IPS-18c (cell line): ENCODE results near the gene NPAP1.
"Not testable (repeated sequence)": the region's sequence is repeated elsewhere in the genome, so short reads cannot be mapped to it uniquely, and the experiment has no call there.

Source experiments
- H3K4me3 ChIP-seq: 2 replicates; pipeline ENCODE4 v1.7.0; 2013; ENCODE audit warnings: low read depth, mild to moderate bottlenecking, low read length, moderate library complexity; ENCODE audit not compliant: insufficient read depth
- H3K9me3 ChIP-seq: one replicate; pipeline ENCODE4 v1.6.1; 2013; ENCODE audit warnings: mild to moderate bottlenecking, low read length, moderate library complexity; ENCODE audit not compliant: control insufficient read depth, insufficient read depth

The NPAP1 gene, protein sequence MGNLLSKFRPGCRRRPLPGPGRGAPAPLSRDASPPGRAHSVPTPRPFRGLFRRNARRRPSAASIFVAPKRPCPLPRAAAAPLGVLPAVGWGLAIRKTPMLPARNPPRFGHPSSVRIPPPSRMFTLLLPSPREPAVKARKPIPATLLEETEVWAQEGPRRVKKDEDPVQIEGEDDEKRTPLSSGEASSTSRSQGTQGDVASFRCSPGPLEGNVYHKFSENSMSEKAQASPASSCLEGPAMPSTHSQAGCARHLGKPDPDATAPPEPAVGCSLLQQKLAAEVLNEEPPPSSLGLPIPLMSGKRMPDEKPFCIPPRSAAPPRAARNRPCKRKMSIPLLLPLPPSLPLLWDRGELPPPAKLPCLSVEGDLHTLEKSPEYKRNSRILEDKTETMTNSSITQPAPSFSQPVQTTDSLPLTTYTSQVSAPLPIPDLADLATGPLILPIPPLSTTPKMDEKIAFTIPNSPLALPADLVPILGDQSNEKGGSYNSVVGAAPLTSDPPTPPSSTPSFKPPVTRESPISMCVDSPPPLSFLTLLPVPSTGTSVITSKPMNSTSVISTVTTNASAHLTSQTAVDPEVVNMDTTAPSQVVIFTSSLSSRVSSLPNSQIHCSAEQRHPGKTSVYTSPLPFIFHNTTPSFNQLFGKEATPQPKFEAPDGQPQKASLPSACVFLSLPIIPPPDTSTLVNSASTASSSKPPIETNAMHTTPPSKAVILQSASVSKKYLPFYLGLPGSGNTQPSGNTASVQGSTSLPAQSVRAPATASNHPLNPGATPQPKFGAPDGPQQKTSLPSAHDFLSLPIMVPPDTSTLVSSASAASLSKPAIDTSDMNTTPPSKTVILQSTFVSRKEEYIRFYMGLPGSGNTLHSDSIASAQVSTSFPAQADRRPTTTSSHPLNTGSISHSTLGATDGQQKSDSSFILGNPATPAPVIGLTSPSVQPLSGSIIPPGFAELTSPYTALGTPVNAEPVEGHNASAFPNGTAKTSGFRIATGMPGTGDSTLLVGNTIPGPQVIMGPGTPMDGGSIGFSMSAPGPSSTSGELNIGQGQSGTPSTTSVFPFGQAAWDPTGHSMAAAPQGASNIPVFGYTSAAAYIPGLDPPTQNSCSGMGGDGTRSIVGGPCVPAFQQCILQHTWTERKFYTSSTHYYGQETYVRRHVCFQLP

DNA sequence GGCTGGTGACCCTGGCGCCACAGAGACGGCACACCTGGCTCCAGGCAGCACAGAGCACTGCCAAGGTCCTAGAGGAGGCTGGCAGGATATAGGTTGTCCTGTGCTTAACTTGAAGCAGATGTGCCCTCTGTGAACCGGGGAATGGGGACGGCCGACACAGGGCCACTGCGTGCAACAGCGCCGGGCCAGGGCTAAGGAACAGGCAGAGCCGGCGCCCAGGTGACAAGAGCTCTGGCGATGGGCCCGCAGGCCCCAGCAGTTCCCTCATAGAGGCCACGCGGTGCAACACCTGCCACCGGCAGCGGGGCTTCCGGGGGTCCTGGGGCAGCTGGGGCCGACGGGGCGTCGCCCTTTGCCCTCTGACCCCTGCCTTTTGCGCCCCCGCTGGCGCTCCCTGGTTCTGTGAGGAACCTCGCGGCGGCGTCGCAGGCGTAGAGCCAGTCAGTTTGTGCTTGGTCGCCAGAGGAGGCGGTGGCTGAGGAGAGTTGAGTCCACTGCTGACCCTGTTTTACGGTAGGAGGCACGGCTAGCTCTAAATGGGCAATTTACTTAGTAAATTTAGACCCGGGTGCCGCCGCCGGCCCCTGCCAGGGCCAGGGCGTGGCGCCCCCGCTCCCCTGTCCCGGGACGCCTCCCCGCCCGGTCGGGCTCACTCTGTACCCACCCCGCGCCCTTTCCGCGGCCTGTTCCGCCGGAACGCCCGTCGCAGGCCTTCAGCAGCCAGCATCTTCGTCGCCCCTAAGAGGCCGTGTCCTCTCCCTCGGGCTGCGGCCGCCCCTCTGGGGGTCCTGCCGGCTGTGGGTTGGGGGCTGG lies at the start of gene NPAP1:
TSS of gene NPAP1 (plus strand) at position 444 of the 813 bp plus-strand sequence. CDS start at position 537, 93 bp downstream.
- Histone ChIP-seq H3K4me3 (no peak within 1 kb of the TSS), H3K9me3 (peaks cover 2% of the 10 kb centered on the region)

DNA sequence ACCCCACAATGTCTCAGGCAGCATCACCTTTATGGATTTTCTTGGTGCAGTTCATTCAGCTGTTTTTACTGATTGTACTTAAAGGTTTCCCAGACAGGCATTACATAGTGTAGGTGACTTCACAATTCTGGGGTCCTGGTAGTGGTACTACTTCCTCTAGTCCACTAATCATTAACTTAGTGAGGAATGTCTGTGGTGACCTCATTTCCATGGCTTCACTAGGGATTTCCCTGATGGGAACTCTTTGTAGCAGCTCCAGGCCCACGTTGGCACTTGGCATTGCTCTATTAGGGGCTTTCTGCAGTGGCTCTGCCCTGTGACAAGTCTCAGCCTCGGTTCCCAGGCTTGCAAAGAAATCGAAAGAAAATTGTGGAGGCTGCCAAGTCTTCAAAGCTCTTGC lies 48.1 kb upstream of the NPAP1 start:
- H3K9me3 ChIP-seq = peaks cover 6% of the 10 kb centered on the region
- H3K4me3 ChIP-seq = no peak overlapping the region

DNA sequence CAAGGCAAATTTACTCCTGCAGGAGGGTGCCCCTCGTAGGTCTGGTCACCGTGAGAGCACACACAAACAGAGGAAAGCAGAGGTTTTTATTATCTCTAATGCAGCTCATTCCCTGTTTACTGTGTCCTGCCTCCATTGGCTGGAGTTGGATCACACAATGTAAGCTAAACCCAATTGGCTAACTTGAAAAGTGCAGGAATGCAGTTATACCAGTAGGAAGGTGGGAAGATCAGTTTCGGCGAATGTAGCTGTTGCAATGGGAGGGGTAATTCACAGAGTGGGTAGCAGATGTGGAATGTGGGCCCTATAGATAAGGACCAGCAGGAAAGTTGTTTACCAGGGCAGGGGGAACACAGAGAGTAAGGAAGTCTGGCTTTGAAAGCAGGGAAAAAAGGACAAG lies 42.5 kb upstream of the NPAP1 start:
- H3K4me3 ChIP-seq = no peak overlapping the region
- H3K9me3 ChIP-seq = peaks cover 6% of the 10 kb centered on the region

DNA sequence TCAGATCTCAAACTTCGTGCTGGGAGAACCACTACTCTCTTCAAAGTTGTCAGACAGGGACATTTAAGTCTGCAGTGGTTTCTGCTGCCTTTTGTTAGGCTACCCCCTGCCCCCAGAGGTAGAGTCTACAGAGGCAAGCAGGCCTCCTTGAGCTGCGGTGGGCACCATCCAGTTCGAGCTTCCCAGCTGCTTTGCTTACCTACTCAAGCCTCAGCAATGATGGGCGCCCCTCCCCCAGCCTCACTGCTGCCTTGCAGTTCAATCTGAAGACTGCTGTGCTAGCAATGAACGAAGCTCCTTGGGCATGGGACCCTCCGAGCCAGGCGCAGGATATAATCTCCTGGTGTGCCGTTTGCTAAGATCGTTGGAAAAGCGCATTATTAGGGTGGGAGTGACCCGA lies 36.2 kb upstream of the NPAP1 start:
- not testable (repeated sequence) for H3K4me3 ChIP-seq

DNA sequence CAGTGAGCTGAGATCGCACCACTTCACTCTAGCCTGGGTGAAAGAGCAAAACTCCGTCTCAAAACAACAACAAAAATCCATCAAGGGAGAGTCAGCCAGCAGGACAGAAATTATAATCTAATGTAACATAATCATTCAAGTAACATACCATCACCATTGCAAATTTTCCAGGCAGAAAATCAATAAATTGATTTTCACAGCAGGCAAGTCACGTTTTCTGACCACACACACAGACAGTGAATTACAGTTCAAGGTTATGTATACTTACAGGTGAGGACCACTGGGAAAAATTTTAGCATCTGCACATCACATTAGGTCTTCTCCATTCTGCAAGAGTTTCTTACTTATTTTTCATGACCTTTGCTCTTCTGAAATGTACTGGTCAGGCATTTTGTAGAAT lies 29.9 kb upstream of the NPAP1 start:
- Histone ChIP-seq H3K4me3 (no peak overlapping the region), H3K9me3 (peaks cover 1% of the 10 kb centered on the region)

More for the DNA sequence above, 36.2 kb upstream of the NPAP1 start:
- not testable (repeated sequence) for H3K9me3 ChIP-seq

DNA sequence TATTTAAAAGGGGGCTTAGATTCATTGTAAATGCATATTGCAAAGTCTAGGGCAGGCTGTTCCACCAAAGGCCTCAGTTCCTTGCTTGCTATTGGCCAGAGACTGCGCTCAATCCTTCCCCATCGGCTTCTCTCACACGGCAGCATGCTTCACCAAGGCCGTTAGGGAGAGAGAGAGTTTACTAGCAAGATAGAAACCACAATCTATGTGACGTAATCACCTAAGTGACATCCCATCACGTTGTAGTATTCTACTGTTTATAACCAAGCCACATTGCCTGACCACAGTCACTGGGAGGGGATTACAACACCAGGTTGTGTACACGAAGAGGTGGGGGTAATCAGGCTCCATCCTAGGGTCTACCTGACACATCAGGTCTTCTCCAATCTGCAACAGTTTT lies 16.0 kb upstream of the NPAP1 start:
- Histone ChIP-seq H3K9me3 (no peaks in the 10 kb centered on the region), H3K4me3 (no peak overlapping the region)

DNA sequence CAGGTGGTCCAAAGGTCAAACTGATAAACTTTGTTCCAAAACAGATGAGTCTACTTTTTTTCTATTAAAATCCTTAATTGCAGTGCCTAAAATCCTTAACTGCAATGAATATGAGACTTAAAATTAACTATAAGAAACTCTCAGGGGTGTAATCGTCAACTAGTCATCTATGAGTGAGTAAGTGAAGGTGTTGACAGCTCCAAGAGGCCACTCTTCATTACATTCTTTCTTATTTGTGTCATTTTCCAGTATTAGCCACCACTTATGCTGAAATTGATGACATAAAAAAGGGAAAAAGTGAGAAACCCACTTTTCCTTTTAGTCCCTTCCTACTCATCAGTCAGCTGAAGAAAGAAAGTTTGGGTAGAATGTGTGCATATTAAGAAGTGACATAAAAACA lies 12.6 kb upstream of the NPAP1 start:
- H3K9me3 ChIP-seq = no peaks in the 10 kb centered on the region
- H3K4me3 ChIP-seq = no peak overlapping the region

DNA sequence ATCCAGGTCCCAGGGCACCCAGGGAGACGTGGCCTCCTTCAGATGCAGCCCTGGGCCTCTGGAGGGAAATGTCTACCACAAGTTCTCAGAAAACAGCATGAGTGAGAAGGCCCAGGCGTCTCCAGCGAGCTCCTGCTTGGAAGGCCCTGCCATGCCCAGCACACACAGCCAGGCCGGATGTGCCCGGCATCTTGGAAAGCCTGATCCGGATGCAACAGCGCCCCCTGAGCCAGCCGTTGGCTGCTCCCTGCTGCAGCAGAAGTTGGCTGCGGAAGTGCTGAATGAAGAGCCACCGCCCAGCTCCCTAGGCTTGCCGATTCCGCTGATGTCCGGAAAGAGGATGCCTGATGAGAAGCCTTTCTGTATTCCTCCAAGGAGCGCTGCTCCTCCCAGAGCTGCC lies 856 bp downstream of the NPAP1 start:
- Histone ChIP-seq H3K9me3 (peaks cover 4% of the 10 kb centered on the region), H3K4me3 (no peak overlapping the region)

DNA sequence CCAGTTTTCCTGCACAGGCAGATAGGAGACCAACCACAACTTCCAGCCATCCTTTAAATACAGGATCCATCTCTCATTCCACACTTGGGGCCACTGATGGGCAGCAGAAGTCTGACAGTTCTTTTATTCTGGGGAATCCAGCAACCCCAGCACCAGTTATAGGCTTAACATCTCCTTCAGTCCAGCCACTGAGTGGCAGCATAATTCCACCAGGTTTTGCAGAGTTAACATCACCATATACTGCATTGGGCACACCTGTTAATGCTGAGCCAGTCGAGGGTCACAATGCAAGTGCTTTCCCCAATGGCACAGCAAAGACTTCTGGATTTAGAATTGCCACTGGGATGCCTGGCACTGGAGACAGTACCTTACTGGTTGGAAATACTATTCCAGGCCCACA lies 2.9 kb downstream of the NPAP1 start:
- Histone ChIP-seq H3K9me3 (peaks cover 4% of the 10 kb centered on the region), H3K4me3 (no peak overlapping the region)

DNA sequence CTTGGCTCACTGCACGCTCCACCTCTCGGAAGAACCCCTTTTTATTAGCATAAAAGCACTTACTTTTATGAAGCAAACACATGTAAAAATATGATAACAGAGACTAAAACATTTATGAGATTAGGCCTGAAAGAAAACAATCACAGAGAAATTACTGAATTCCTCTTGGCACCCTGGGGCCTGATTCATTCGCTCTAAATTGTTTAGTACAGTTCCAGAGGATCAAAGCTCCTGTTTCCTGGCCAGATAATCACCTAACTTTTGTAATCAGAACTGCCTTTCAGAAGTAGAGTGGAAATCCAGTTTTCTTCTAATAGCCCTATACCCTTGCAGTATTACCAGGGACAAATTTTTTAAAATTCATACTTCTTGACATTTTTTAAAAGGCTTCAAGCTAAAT lies 6.4 kb downstream of the NPAP1 start:
- no peak overlapping the region for H3K4me3 ChIP-seq
- peaks cover 4% of the 10 kb centered on the region for H3K9me3 ChIP-seq

DNA sequence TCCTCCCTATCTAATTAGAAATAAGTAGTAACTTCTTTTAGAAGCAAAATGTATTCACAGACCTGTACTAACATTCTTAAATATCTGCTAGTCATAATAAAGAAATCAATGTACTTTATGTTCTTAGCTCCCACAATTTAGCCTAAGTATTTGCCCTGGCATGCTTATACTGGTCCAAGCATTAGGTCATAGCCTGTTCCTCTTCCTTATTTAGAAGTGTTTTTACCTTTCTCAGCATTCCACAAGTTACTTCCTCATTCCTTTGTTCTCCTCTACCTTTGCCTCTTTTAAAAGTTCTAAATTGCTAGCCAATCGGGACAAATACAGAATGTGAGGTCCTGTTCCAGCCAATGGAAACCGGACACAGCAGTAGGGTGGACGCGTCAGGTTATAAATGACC lies 7.3 kb downstream of the NPAP1 start:
- H3K4me3 ChIP-seq, H3K9me3 ChIP-seq: not testable (repeated sequence)

DNA sequence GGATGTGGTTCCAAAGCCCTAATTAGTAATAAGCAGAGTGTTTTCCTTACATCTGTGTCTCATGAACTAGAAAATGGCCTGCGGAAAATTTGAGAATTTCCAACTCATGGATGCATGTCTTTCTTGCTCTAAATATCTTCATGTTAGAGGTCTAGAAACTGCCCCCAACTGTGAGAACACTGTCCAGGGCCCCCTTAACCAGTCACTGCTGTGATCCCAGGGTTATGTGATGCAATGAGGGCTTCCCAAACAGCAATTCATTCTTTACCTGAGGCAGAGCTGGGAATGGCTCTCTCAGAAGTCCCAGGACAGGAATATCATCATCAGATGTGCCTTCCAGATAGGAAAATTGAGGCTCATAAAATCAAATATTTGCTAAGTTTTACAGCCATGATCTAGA lies 8.2 kb downstream of the NPAP1 start:
- H3K4me3 ChIP-seq = no peak overlapping the region
- peaks cover 4% of the 10 kb centered on the region for H3K9me3 ChIP-seq

DNA sequence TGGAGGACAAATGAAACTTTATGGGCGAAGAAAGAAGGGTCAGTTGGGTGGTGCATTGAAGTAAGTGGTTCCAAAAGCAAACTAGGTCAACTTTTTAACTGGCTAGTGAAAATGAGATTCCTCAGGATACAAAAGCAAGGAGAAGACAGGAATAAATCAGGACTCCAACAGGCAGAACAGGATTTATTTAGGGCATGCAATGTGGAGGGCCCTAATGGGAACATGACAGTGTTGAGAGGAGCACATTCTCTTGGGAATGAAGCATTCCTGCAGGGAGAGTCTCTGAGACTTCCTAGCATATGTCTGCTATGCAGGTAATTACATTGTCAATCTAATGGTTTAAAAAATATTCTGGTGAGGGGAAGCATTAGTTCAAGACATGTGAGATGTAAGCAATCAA lies 8.7 kb downstream of the NPAP1 start:
- H3K9me3 ChIP-seq = peaks cover 4% of the 10 kb centered on the region
- H3K4me3 ChIP-seq = no peak overlapping the region

DNA sequence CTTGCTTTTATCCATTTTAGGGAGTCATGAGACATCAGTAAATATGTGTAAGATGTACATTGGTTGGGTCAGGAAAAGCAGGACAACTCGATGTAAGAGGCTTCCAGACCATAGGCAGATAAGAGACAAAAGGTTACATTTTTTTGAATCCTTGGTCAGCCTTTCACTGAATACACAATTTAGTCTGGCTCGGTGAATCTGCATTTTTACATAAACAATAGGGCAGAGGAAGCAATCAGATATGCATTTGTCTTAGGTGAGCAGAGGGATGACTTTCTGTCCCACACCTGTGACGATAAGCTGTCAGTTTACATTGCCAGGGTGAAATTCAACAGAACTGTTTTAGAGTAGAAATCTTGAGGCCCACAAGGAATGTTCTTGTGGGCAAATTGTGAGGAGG lies 20.6 kb downstream of the NPAP1 start:
- Histone ChIP-seq H3K4me3 (no peak overlapping the region), H3K9me3 (peaks cover 3% of the 10 kb centered on the region)

DNA sequence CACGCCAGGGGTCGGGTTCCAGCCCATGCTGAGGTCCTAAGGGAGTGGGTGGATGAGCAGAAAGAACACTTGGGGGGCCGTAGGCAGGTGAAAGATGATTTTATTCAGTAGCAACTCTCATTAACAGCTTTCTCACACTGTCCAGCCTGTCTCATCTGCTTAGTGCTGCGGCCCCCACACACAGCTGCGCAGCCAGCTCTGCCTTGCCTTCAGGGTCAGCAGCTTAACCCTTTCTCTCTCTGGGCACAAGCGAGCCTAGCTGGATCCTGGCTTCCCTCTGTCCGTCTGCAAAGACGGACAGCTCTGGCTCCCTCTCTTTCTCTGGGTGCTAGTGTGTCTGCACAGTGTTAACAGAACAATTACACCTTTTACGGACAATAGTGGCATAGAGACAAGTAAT lies 21.3 kb downstream of the NPAP1 start:
- Histone ChIP-seq H3K9me3 (peaks cover 3% of the 10 kb centered on the region), H3K4me3 (no peak overlapping the region)

DNA sequence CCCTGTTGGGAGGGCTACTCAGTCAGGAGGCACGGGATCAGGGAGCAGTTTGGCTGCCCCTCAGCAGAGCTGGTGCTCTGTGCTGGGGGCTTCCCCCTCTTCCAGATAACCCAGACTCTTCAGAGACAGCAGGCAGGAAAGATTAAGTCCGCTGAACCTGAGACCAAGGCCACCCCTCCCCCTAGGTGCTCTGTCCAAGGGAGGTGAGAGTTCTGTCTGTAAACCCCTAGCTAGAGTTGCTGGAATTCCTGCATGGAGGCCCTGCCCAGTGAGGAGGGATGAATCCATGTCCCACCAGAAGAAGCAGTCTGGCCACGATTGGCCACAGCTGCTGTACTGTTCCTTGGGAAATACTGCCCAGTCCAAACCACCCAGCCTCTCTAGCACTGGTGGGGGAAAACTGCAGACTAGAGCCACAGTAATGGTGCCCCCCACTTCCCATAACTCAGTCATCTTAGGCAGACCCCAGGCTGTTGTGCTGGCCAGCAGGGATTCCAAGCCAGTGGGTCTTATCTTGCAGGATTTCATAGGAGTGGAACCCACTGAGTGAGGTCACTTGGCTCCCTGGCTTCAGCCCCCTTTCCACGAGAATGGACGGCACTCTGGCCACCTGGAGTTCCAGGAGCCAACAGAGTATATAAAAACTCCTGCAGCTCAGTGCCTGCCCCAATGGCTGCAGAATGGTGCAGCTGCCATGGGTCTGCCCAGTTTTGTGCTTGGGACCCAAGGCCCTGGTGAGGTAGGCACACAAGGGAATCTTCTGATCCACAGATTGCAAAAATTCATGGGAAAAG lies 42.9 kb downstream of the NPAP1 start:
- Histone ChIP-seq H3K9me3 (peaks cover 3% of the 10 kb centered on the region), H3K4me3 (no peak overlapping the region)
